ENCODE data around the gene LGALS4.
A peak's percentile ranks its signal among the peaks of the same experiment; 100 is the strongest.
"Not testable (repeated sequence)": the region's sequence is repeated elsewhere in the genome, so short reads cannot be mapped to it uniquely, and the experiment has no call there.

Gene LGALS4

DNA sequence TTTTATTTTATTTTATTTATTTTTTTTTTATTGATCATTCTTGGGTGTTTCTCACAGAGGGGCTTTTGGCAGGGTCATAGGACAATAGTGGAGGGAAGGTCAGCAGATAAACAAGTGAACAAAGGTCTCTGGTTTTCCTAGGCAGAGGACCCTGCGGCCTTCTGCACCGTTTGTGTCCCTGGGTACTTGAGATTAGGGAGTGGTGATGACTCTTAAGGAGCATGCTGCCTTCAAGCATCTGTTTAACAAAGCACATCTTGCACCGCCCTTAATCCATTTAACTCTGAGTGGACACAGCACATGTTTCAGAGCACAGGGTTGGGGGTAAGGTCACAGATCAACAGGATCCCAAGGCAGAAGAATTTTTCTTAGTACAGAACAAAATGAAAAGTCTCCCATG is 42.2 kb upstream of the LGALS4 start:
- not testable (repeated sequence) for H3K9ac ChIP-seq (ENCODE audit: low read length); H4K20me1 ChIP-seq (ENCODE audit: insufficient read depth, low read length); H3K36me3 ChIP-seq (ENCODE audit: insufficient read depth, low read length); H3K27me3 ChIP-seq (ENCODE audit: insufficient read depth, low read length); H3K4me3 ChIP-seq (ENCODE audit: low read depth, low read length, poor library complexity, severe bottlenecking); H3K4me2 ChIP-seq (ENCODE audit: low read length); H3K9me3 ChIP-seq (ENCODE audit: low read length); H3K79me2 ChIP-seq (ENCODE audit: insufficient read depth, low read length); H3K9me2 ChIP-seq (ENCODE audit: low read depth, low read length); H3K27ac ChIP-seq (ENCODE audit: low read depth, low read length, poor library complexity, severe bottlenecking); H2AFZ ChIP-seq (ENCODE audit: low read length)
- Histone ChIP-seq H3K4me1 (ENCODE audit: insufficient read depth, low read length, severe bottlenecking) (peaks cover 51% of the 10 kb centered on the region), H3F3A (ENCODE audit: insufficient read depth, low read length) (peaks cover 10% of the 10 kb centered on the region; the same call in 1 of the 2 replicates)

DNA sequence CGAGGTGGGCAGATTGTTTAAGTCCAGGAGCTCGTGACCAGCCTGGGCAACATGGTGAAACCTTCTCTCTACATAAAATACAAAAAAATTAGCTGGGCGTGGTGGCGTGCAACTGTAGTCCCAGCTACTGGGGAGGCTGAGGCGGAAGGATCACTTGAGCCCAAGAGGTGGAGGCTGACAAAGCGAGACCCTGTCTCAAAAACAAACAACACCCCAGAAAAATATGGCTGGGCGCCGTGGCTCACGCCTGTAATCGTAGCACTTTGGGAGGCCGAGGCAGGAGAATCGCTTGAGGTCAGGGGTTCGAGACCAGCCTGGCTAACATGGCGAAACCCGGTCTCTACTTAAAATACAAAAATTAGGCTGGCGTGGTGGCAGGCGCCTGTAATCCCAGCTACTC is 40.5 kb upstream of the LGALS4 start:
- Histone ChIP-seq H3K9ac (ENCODE audit: low read length) (peak overlapping the region; percentile 86), H3K4me3 (ENCODE audit: low read depth, low read length, poor library complexity, severe bottlenecking) (peak overlapping the region; percentile 69), H3K27ac (ENCODE audit: low read depth, low read length, poor library complexity, severe bottlenecking) (peak overlapping the region; percentile 83)

GRCh38 chr19:38852231-38853044 is 39.7 kb upstream of the LGALS4 start:
- peak overlapping the region; percentile 69 for H3K4me3 ChIP-seq (ENCODE audit: low read depth, low read length, poor library complexity, severe bottlenecking)
- H3K9me2 ChIP-seq (ENCODE audit: low read depth, low read length), result no peaks in the 10 kb centered on the region
- H3K27ac ChIP-seq (ENCODE audit: low read depth, low read length, poor library complexity, severe bottlenecking), result peak overlapping the region; percentile 83
- no peak for TF ChIP-seq EZH2 (IDR thresholded peaks at IDR 0.05; ENCODE audit: borderline replicate concordance, low read length)
- no peak for TF ChIP-seq CTCF (IDR thresholded peaks at IDR 0.05; ENCODE audit: low read length)
- H2AFZ ChIP-seq (ENCODE audit: low read length), result no peak overlapping the region
- peaks cover 41% of the 10 kb centered on the region for H3K4me1 ChIP-seq (ENCODE audit: insufficient read depth, low read length, severe bottlenecking)
- H3K9ac ChIP-seq (ENCODE audit: low read length), result peak overlapping the region; percentile 86
- no peaks in the 10 kb centered on the region for H3K9me3 ChIP-seq (ENCODE audit: low read length)
- peaks cover 6% of the 10 kb centered on the region; the same call in 1 of the 2 replicates for H3F3A ChIP-seq (ENCODE audit: insufficient read depth, low read length)
- H3K27me3 ChIP-seq (ENCODE audit: insufficient read depth, low read length), result no peaks in the 10 kb centered on the region
- H3K36me3 ChIP-seq (ENCODE audit: insufficient read depth, low read length), result peaks cover 17% of the 10 kb centered on the region
- H3K79me2 ChIP-seq (ENCODE audit: insufficient read depth, low read length), result peaks cover 18% of the 10 kb centered on the region
- peak overlapping the region; percentile 92 for H3K4me2 ChIP-seq (ENCODE audit: low read length)
- H4K20me1 ChIP-seq (ENCODE audit: insufficient read depth, low read length), result no peaks in the 10 kb centered on the region

More for the DNA sequence above, 40.5 kb upstream of the LGALS4 start:
- Histone ChIP-seq H3K36me3 (ENCODE audit: insufficient read depth, low read length) (peaks cover 9% of the 10 kb centered on the region), H3K79me2 (ENCODE audit: insufficient read depth, low read length) (peaks cover 10% of the 10 kb centered on the region), H3K9me2 (ENCODE audit: low read depth, low read length) (no peaks in the 10 kb centered on the region), H3K9me3 (ENCODE audit: low read length) (no peaks in the 10 kb centered on the region), H3F3A (ENCODE audit: insufficient read depth, low read length) (peaks cover 10% of the 10 kb centered on the region; the same call in 1 of the 2 replicates), H2AFZ (ENCODE audit: low read length) (no peak overlapping the region), H3K4me2 (ENCODE audit: low read length) (peak overlapping the region; percentile 92), H4K20me1 (ENCODE audit: insufficient read depth, low read length) (no peaks in the 10 kb centered on the region), H3K27me3 (ENCODE audit: insufficient read depth, low read length) (no peaks in the 10 kb centered on the region), H3K4me1 (ENCODE audit: insufficient read depth, low read length, severe bottlenecking) (peaks cover 41% of the 10 kb centered on the region)
- TF ChIP-seq EZH2 (IDR thresholded peaks at IDR 0.05; ENCODE audit: borderline replicate concordance, low read length), result no peak
- TF ChIP-seq CTCF (IDR thresholded peaks at IDR 0.05; ENCODE audit: low read length), result no peak
